Smooth muscle cell (in vitro differentiated cells): ENCODE measurements around the gene MAL. TPM values are rescaled to one million over a fixed set of nuclear protein-coding genes. Genes with fewer than 3 reads are reported as not detected.

Source experiments
- DNase-seq: peaks from one replicate; lab custom pipeline; 2025; ENCODE audit not compliant: unreplicated experiment; lab: John Stamatoyannopoulos, UW
- H2AFZ ChIP-seq: fragments of 200-600 bp; sonication (generic); 2 replicates; pipeline ENCODE4 v1.6.0; 2016; ENCODE audit warnings: antibody characterized with exemption, low read depth, mild to moderate bottlenecking
- H3F3A ChIP-seq: fragments of 200-600 bp; sonication (generic); 2 replicates; pipeline ENCODE4 v1.6.0; 2017; ENCODE audit warnings: antibody characterized with exemption, low read depth
- H3K27ac ChIP-seq: fragments of 200-600 bp; sonication (generic); 2 replicates; pipeline ENCODE4 v1.5.1; 2016; ENCODE audit warnings: low read depth, mild to moderate bottlenecking
- H3K27me3 ChIP-seq: fragments of 200-600 bp; sonication (generic); 2 replicates; pipeline ENCODE4 v1.6.1; 2016; ENCODE audit warnings: low read depth, mild to moderate bottlenecking
- H3K36me3 ChIP-seq: fragments of 200-600 bp; sonication (generic); 2 replicates; pipeline ENCODE4 v1.5.1; 2016; ENCODE audit warnings: low read depth
- H3K4me1 ChIP-seq: fragments of 200-600 bp; sonication (generic); 2 replicates; pipeline ENCODE4 v1.5.1; 2016; ENCODE audit warnings: low read depth
- H3K4me2 ChIP-seq: fragments of 200-600 bp; sonication (generic); 2 replicates; pipeline ENCODE4 v1.6.0; 2016; ENCODE audit warnings: mild to moderate bottlenecking
- H3K4me3 ChIP-seq: fragments of 200-600 bp; sonication (generic); 2 replicates; pipeline ENCODE4 v1.5.1; 2016; ENCODE audit warnings: mild to moderate bottlenecking
- H3K79me2 ChIP-seq: fragments of 200-600 bp; sonication (generic); 2 replicates; pipeline ENCODE4 v1.6.0; 2016; ENCODE audit warnings: low read depth, mild to moderate bottlenecking
- H3K9ac ChIP-seq: fragments of 200-600 bp; sonication (generic); 2 replicates; pipeline ENCODE4 v1.6.0; 2016; ENCODE audit warnings: low read depth
- H3K9me3 ChIP-seq: fragments of 200-600 bp; sonication (generic); replicated peaks from 2 replicates; pipeline ENCODE4 v1.5.1; 2016; ENCODE audit warnings: low read depth
- H4K20me1 ChIP-seq: fragments of 200-600 bp; sonication (generic); 2 replicates; pipeline ENCODE4 v1.6.0; 2016; ENCODE audit warnings: low read depth
- CTCF ChIP-seq: fragments of 200-600 bp; sonication (generic); IDR thresholded peaks from 2 replicates; pipeline ENCODE4 v1.5.1; 2017; ENCODE audit warnings: borderline replicate concordance, mild to moderate bottlenecking, antibody characterized with exemption; ENCODE audit not compliant: insufficient read depth, poor library complexity, severe bottlenecking
- WGBS: methylation state at CpG from one replicate; pipeline ENCODE4 v1.1.7; 2016; ENCODE audit warnings: low lambda C conversion rate; 5-methylcytosine and 5-hydroxymethylcytosine counted together
- polyA plus RNA-seq: library from polyadenylated mRNA; unstranded; fragments of >200 nt; fragmentation: Nextera tagmentation; extraction: Ambion mirVana; gene quantifications from 2 replicates; pipeline ENCODE4 v1.2.1, GENCODE V29; 2016
- total RNA-seq: library from RNA; depleted of rRNA; stranded (reverse); fragments of >200 nt; gene quantifications from 2 replicates; pipeline ENCODE4 v1.2.3, GENCODE V29; 2014

Gene MAL
- total and polyA plus RNA-seq, 2 experiments from 2014 or later = not detected

- Histone ChIP-seq H4K20me1 (no peaks in the 10 kb centered on the region), H3K4me1 (no peaks in the 10 kb centered on the region), H3K4me3 (no peak overlapping the region), H3K9me3 (no peaks in the 10 kb centered on the region), H3K27me3 (no peaks in the 10 kb centered on the region), H3F3A (no peaks in the 10 kb centered on the region), H2AFZ (no peak overlapping the region), H3K36me3 (no peaks in the 10 kb centered on the region), H3K79me2 (no peaks in the 10 kb centered on the region), H3K9ac (no peak overlapping the region), H3K27ac (no peak overlapping the region), H3K4me2 (no peak overlapping the region)
- WGBS = 82% methylated on average over 5 of the region's 5 CpGs
- DNase-seq = no peak
- no peak for TF ChIP-seq CTCF
These were observed 19.1 kb downstream of the MAL start for GRCh38 chr2:95044601-95045000.

- H3K4me3 ChIP-seq = no peak overlapping the region
- H3K9ac ChIP-seq = no peak overlapping the region
- 82% methylated on average over 13 of the region's 13 CpGs for WGBS
- H3K27ac ChIP-seq = no peak overlapping the region
- H3K27me3 ChIP-seq = no peaks in the 10 kb centered on the region
- H3K9me3 ChIP-seq = no peaks in the 10 kb centered on the region
- no peaks in the 10 kb centered on the region for H4K20me1 ChIP-seq
- H3F3A ChIP-seq = no peaks in the 10 kb centered on the region
- H3K4me2 ChIP-seq = no peak overlapping the region
- no peaks in the 10 kb centered on the region for H3K79me2 ChIP-seq
- no peak overlapping the region for H2AFZ ChIP-seq
- no peaks in the 10 kb centered on the region for H3K36me3 ChIP-seq
- DNase-seq = no peak
- no peaks in the 10 kb centered on the region for H3K4me1 ChIP-seq
- TF ChIP-seq CTCF = no peak
These were observed 21.0 kb downstream of the MAL start for GRCh38 chr2:95046371-95047112.

- Histone ChIP-seq H3K27ac (no peak overlapping the region), H3K4me2 (no peak overlapping the region), H3K4me3 (no peak overlapping the region), H2AFZ (no peak overlapping the region), H3K27me3 (no peaks in the 10 kb centered on the region), H3K9ac (no peak overlapping the region), H3K9me3 (no peaks in the 10 kb centered on the region), H3K79me2 (no peaks in the 10 kb centered on the region), H3F3A (no peaks in the 10 kb centered on the region), H3K36me3 (no peaks in the 10 kb centered on the region), H3K4me1 (no peaks in the 10 kb centered on the region), H4K20me1 (no peaks in the 10 kb centered on the region)
- DNase-seq = no peak
- WGBS = 76% methylated on average over 17 of the region's 17 CpGs
- TF ChIP-seq CTCF = no peak
These were observed 22.4 kb downstream of the MAL start for GRCh38 chr2:95047629-95048510.
